Right ventricle myocardium superior (tissue), 1 donor: ENCODE data around the gene TMEM132D. TPM values are rescaled to one million over a fixed set of nuclear protein-coding genes. Genes with fewer than 3 reads are reported as not detected.

Experiments
- ATAC-seq: fragments of 200-7000 bp; cut with Tn5 transposase; one replicate; pipeline ENCODE4 v1.9.1; 2020; ENCODE audit warnings: mild to moderate bottlenecking; ENCODE audit not compliant: poor library complexity
- DNase-seq: peaks from one replicate; pipeline ENCODE4 v3.0.0-alpha.2; 2020
- intact Hi-C: fragments of 100-400 bp; cut with DNase I; formaldehyde crosslinking; loops from one replicate; pipeline ENCODE4 v1.11.2; 2022
- total RNA-seq: library from RNA; stranded (reverse); fragmentation: NEBNext Ultra II Directional; extraction: Animal tissue kit (Norgen Biotek cat#: 25700); gene quantifications from one replicate; pipeline ENCODE4 v1.2.1, GENCODE V29; 2021
- donor health status: DM: no; HTN: yes; CAD: no; lungs with severe emphysema.

Gene TMEM132D
- total RNA-seq, 1 donor from 2014 or later, result not detected

GRCh38 chr12:129885287-129885686, 18.5 kb downstream of the TMEM132D start:
- no peak for ATAC-seq
- intact Hi-C loops, result no loop called here
- DNase-seq, result no peak

- intact Hi-C loops, result no loop called here
- DNase-seq (no peak), ATAC-seq (no peak)
These were observed 26.4 kb downstream of the TMEM132D start for GRCh38 chr12:129877411-129877810.

- ATAC-seq, result no peak
- intact Hi-C loops, result no loop called here
- no peak for DNase-seq
These were observed 30.0 kb downstream of the TMEM132D start for GRCh38 chr12:129873833-129874208.

- ATAC-seq, result no peak
- no peak for DNase-seq
- intact Hi-C loops, result no loop called here
These were observed 30.6 kb downstream of the TMEM132D start for GRCh38 chr12:129873111-129873832.

GRCh38 chr12:129871991-129872972, 31.5 kb downstream of the TMEM132D start:
- DNase-seq, result no peak
- ATAC-seq, result no peak
- intact Hi-C loops, result no loop called here

- intact Hi-C loops, result no loop called here
- ATAC-seq (no peak), DNase-seq (no peak)
These were observed 33.0 kb downstream of the TMEM132D start for GRCh38 chr12:129870796-129871195.

- DNase-seq (no peak), ATAC-seq (no peak)
- intact Hi-C loops, result no loop called here
These were observed 33.7 kb downstream of the TMEM132D start for GRCh38 chr12:129870136-129870535.

- DNase-seq, result no peak
- intact Hi-C loops, result no loop called here
- ATAC-seq, result no peak
These were observed 35.2 kb downstream of the TMEM132D start for GRCh38 chr12:129868575-129868974.

- ATAC-seq (no peak), DNase-seq (no peak)
- intact Hi-C loops, result no loop called here
These were observed 39.9 kb downstream of the TMEM132D start for GRCh38 chr12:129863938-129864337.

GRCh38 chr12:129862561-129863175, 41.2 kb downstream of the TMEM132D start:
- no peak for ATAC-seq

GRCh38 chr12:129861951-129862350, 41.9 kb downstream of the TMEM132D start:
- no peak for DNase-seq
- intact Hi-C loops, result no loop called here
- no peak for ATAC-seq

More at GRCh38 chr12:129862561-129863175, 41.2 kb downstream of the TMEM132D start:
- DNase-seq, result no peak
- intact Hi-C loops, result no loop called here

GRCh38 chr12:129854591-129854990, 49.2 kb downstream of the TMEM132D start:
- intact Hi-C loops, result no loop called here
- no peak for ATAC-seq

GRCh38 chr12:129851296-129851695, 52.5 kb downstream of the TMEM132D start:
- intact Hi-C loops, result no loop called here
- ATAC-seq (no peak), DNase-seq (no peak)

More at GRCh38 chr12:129854591-129854990, 49.2 kb downstream of the TMEM132D start:
- DNase-seq, result no peak

- no peak for ATAC-seq
- intact Hi-C loops, result no loop called here
- no peak for DNase-seq
These were observed 54.9 kb downstream of the TMEM132D start for GRCh38 chr12:129848876-129849275.

GRCh38 chr12:129847063-129847462, 56.8 kb downstream of the TMEM132D start:
- intact Hi-C loops, result no loop called here
- DNase-seq (no peak), ATAC-seq (no peak)

GRCh38 chr12:129844662-129845220, 59.1 kb downstream of the TMEM132D start:
- DNase-seq, result no peak
- no peak for ATAC-seq
- intact Hi-C loops, result no loop called here

GRCh38 chr12:129841251-129841650, 62.6 kb downstream of the TMEM132D start:
- no peak for ATAC-seq
- DNase-seq, result no peak
- intact Hi-C loops, result no loop called here

GRCh38 chr12:129840145-129840884, 63.5 kb downstream of the TMEM132D start:
- intact Hi-C loops, result no loop called here
- ATAC-seq (no peak), DNase-seq (no peak)
